Astrocyte (in vitro differentiated cells and primary cell): ENCODE results near the gene PTPN4. TPM values are rescaled to one million over a fixed set of nuclear protein-coding genes. Genes with fewer than 3 reads are reported as not detected.

Source experiments
- DNase-seq: peaks from one replicate; pipeline ENCODE4 v3.0.0-alpha.2; 2010; ENCODE audit warnings: low read depth
- FAIRE-seq: peaks from 2 replicates; lab custom pipeline; 2011; peaks lifted over from hg19 to GRCh38; lab: Jason Lieb, UNC
- H2AFZ ChIP-seq: 2 replicates; pipeline ENCODE4 v1.6.0; 2012; ENCODE audit warnings: low read depth, low read length, inconsistent platforms
- H3K27ac ChIP-seq: 2 replicates; pipeline ENCODE4 v1.5.1; 2011; ENCODE audit warnings: low read depth, low read length, inconsistent platforms
- H3K27me3 ChIP-seq: 2 replicates; pipeline ENCODE4 v1.6.0; 2011; ENCODE audit warnings: low read length, inconsistent platforms; ENCODE audit not compliant: insufficient read depth
- H3K36me3 ChIP-seq: 2 replicates; pipeline ENCODE4 v1.5.1; 2011; ENCODE audit warnings: low read length, inconsistent platforms; ENCODE audit not compliant: insufficient read depth
- H3K4me1 ChIP-seq: 2 replicates; pipeline ENCODE4 v1.5.1; 2011; ENCODE audit warnings: low read length, inconsistent platforms; ENCODE audit not compliant: insufficient read depth
- H3K4me2 ChIP-seq: 2 replicates; pipeline ENCODE4 v1.6.0; 2012; ENCODE audit warnings: low read length, inconsistent platforms
- H3K4me3 ChIP-seq: 2 replicates; pipeline ENCODE4 v1.5.1; 2011; ENCODE audit warnings: low read depth, mild to moderate bottlenecking, low read length, inconsistent platforms; ENCODE audit not compliant: insufficient read depth
- H3K79me2 ChIP-seq: 2 replicates; pipeline ENCODE4 v1.6.0; 2012; ENCODE audit warnings: mild to moderate bottlenecking, low read length, inconsistent platforms; ENCODE audit not compliant: insufficient read depth
- H3K9ac ChIP-seq: 2 replicates; pipeline ENCODE4 v1.6.0; 2012; ENCODE audit warnings: mild to moderate bottlenecking, low read length, inconsistent platforms
- H3K9me3 ChIP-seq: 2 replicates; pipeline ENCODE4 v1.5.1; 2012; ENCODE audit warnings: low read depth, mild to moderate bottlenecking, low read length, inconsistent platforms; ENCODE audit not compliant: insufficient read depth
- H4K20me1 ChIP-seq: 2 replicates; pipeline ENCODE4 v1.6.0; 2012; ENCODE audit warnings: low read length, inconsistent platforms; ENCODE audit not compliant: insufficient read depth
- H3K27ac Mint-ChIP-seq: one replicate; pipeline ENCODE4 v1.8.0; 2021; ENCODE audit warnings: mild to moderate bottlenecking, mixed read lengths; ENCODE audit not compliant: unreplicated experiment
- H3K27me3 Mint-ChIP-seq: one replicate; pipeline ENCODE4 v1.8.0; 2021; ENCODE audit warnings: low read depth, mixed read lengths; ENCODE audit not compliant: unreplicated experiment
- H3K36me3 Mint-ChIP-seq: one replicate; pipeline ENCODE4 v1.8.0; 2021; ENCODE audit warnings: low read depth, mixed read lengths; ENCODE audit not compliant: unreplicated experiment
- H3K4me1 Mint-ChIP-seq: one replicate; pipeline ENCODE4 v1.8.0; 2021; ENCODE audit warnings: low read depth, mixed read lengths; ENCODE audit not compliant: unreplicated experiment
- H3K4me3 Mint-ChIP-seq: one replicate; pipeline ENCODE4 v1.8.0; 2021; ENCODE audit warnings: mild to moderate bottlenecking, moderate library complexity, mixed read lengths; ENCODE audit not compliant: unreplicated experiment
- H3K9me3 Mint-ChIP-seq: one replicate; pipeline ENCODE4 v1.8.0; 2021; ENCODE audit warnings: mild to moderate bottlenecking, mixed read lengths; ENCODE audit not compliant: unreplicated experiment
- CTCF ChIP-seq: IDR thresholded peaks from 2 replicates; pipeline ENCODE4 v1.5.1; 2011; ENCODE audit warnings: low read depth, mild to moderate bottlenecking, inconsistent platforms, low read length, moderate library complexity; ENCODE audit not compliant: insufficient read depth
- EZH2 ChIP-seq: IDR thresholded peaks from 2 replicates; pipeline ENCODE4 v1.6.1; 2012; ENCODE audit warnings: mild to moderate bottlenecking, low read length, inconsistent platforms; ENCODE audit not compliant: insufficient read depth
- total RNA-seq: library from RNA; stranded (reverse); gene quantifications from 2 replicates; pipeline ENCODE4 v1.2.1, GENCODE V29; 2021

Gene PTPN4
- total RNA-seq, 1 donor from 2014 or later: 38.2 TPM

GRCh38 chr2:119718501-119719260, 41.0 kb upstream of the PTPN4 start:
- Mint-ChIP-seq H3K4me3 (no peak overlapping the region), H3K9me3 (peaks cover 6% of the 10 kb centered on the region), H3K36me3 (no peaks in the 10 kb centered on the region), H3K4me1 (peaks cover 9% of the 10 kb centered on the region), H3K27ac (no peak overlapping the region), H3K27me3 (peaks cover 24% of the 10 kb centered on the region)
- Histone ChIP-seq H3K4me2 (no peak overlapping the region), H3K79me2 (no peaks in the 10 kb centered on the region), H3K4me1 (no peaks in the 10 kb centered on the region), H3K27me3 (peaks cover 10% of the 10 kb centered on the region), H3K9ac (no peak overlapping the region), H2AFZ (no peak overlapping the region), H4K20me1 (no peaks in the 10 kb centered on the region), H3K36me3 (no peaks in the 10 kb centered on the region), H3K9me3 (no peaks in the 10 kb centered on the region), H3K4me3 (no peak overlapping the region), H3K27ac (no peak overlapping the region)
- DNase-seq (no peak), FAIRE-seq (no peak)
- TF ChIP-seq EZH2 (no peak), CTCF (no peak)

- H3K9me3 ChIP-seq: no peaks in the 10 kb centered on the region
- peaks cover 24% of the 10 kb centered on the region for H3K27me3 Mint-ChIP-seq
- no peak for DNase-seq
- H3K4me2 ChIP-seq: no peak overlapping the region
- no peaks in the 10 kb centered on the region for H3K79me2 ChIP-seq
- H3K4me3 ChIP-seq: no peak overlapping the region
- H2AFZ ChIP-seq: no peak overlapping the region
- TF ChIP-seq CTCF (no peak), EZH2 (no peak)
- H3K36me3 Mint-ChIP-seq: no peaks in the 10 kb centered on the region
- no peak overlapping the region for H3K4me3 Mint-ChIP-seq
- no peak for FAIRE-seq
- peaks cover 6% of the 10 kb centered on the region for H3K9me3 Mint-ChIP-seq
- no peak overlapping the region for H3K9ac ChIP-seq
- H3K27ac ChIP-seq: no peak overlapping the region
- no peak overlapping the region for H3K27ac Mint-ChIP-seq
- H3K4me1 Mint-ChIP-seq: peaks cover 7% of the 10 kb centered on the region
- H3K4me1 ChIP-seq: no peaks in the 10 kb centered on the region
- no peaks in the 10 kb centered on the region for H4K20me1 ChIP-seq
- H3K36me3 ChIP-seq: no peaks in the 10 kb centered on the region
- H3K27me3 ChIP-seq: peaks cover 10% of the 10 kb centered on the region
Observed at GRCh38 chr2:119719261-119719627, 40.5 kb upstream of the PTPN4 start.

DNA sequence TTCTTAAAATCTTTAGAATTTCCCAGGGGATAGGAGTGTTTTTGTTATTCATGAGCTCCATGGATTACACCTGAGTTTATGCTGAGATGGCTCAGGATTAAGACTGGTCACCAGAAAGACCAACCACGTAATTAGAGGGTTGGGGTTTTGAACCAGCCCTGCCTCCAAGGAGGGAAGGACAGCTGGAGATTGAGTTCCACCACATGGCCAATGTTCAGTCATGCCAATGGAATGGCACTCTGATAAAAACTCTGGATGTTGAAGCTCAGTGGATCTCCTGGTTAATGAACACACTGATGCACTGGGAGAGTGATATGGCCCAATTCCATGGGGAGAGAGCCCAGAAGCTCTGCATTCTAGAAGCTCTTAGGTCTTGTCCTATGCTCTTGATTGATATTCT, 38.7 kb upstream of the PTPN4 start:
- no peak overlapping the region for H3K9ac ChIP-seq
- FAIRE-seq: no peak
- H3K27me3 Mint-ChIP-seq: peaks cover 15% of the 10 kb centered on the region

More for the DNA sequence above, 38.7 kb upstream of the PTPN4 start:
- H2AFZ ChIP-seq: no peak overlapping the region
- H4K20me1 ChIP-seq: no peaks in the 10 kb centered on the region
- no peaks in the 10 kb centered on the region for H3K79me2 ChIP-seq
- no peaks in the 10 kb centered on the region for H3K36me3 ChIP-seq
- H3K27ac ChIP-seq: no peak overlapping the region
- H3K9me3 ChIP-seq: no peaks in the 10 kb centered on the region
- no peak overlapping the region for H3K27ac Mint-ChIP-seq
- peaks cover 9% of the 10 kb centered on the region for H3K4me1 Mint-ChIP-seq
- no peak overlapping the region for H3K4me2 ChIP-seq
- H3K36me3 Mint-ChIP-seq: no peaks in the 10 kb centered on the region
- TF ChIP-seq CTCF (no peak), EZH2 (no peak)
- no peaks in the 10 kb centered on the region for H3K9me3 Mint-ChIP-seq
- H3K4me3 ChIP-seq: no peak overlapping the region
- DNase-seq: no peak
- no peak overlapping the region for H3K4me3 Mint-ChIP-seq
- H3K4me1 ChIP-seq: no peaks in the 10 kb centered on the region
- H3K27me3 ChIP-seq: peaks cover 7% of the 10 kb centered on the region
